GM19455 (cell line): ENCODE data around the gene MCRIP2.

Experiments used
- ATAC-seq: cut with Tn5 transposase; IDR thresholded peaks from one replicate; pipeline ENCODE4 v1.9.1; 2021; ENCODE audit not compliant: unreplicated experiment

MCRIP2 gene

GRCh38 chr16:695355-696089 lies 53.9 kb downstream of the MCRIP2 start:
- ATAC-seq, result no peak
